ENCODE data around the gene YES1. TPM values are rescaled to one million over a fixed set of nuclear protein-coding genes. Genes with fewer than 3 reads are reported as not detected.

Gene YES1
- total and polyA plus RNA-seq, 4 donors: 12.5 to 57.6 (median 21.9) TPM

DNA sequence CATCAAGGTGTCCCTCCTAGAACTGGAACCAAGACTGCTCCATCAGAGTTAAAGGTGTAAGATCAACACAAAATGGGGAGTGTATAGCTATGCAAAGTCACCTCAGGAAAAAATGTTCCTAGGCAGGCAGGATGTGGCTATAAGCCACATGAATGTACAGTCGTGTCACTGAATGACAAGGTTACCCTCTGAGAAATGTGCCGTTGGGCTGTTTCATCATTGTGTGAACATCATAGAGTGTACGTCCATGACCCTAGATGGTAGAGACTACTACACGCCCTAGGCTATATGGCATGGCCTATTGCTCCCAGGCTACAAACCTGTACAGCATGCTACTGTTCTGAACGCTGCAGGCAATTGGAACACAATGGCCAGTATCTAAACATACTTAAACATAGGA, 130.1 kb downstream of the YES1 start:
- DNase-seq (ENCODE audit: low spot score): no peak
- 90% methylated on average over 5 of the region's 5 CpGs for WGBS

DNA sequence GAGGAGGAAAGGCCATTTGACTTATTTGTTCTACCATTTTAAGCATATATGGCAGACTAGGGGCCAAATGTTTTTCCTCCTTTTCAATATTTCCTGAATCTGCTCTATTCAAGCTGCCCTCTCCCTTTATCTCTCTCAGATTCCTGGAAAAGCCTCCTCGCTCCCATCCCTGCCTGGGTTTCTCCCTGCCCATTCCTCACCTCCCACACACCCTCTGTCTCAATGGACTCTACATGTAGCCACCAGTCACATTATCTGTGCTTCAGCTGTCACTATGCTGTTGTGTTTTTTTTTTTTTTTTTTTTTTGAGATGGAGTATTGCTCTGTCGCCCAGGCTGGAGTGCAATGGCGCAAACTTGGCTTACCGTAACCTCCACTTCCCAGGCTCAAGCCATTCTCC, 131.7 kb downstream of the YES1 start:
- DNase-seq (ENCODE audit: low spot score): no peak
- 99% methylated on average over 4 of the region's 4 CpGs for WGBS

More for the DNA sequence above, 130.1 kb downstream of the YES1 start:
- H3K27ac ChIP-seq (ENCODE audit: low read depth in 1 of 2, low read length in 2 of 2): no peak overlapping the region
- peaks cover 7 to 10% (median 8%) of the 10 kb centered on the region in 4 donors for H3K4me1 ChIP-seq (ENCODE audit: control insufficient read depth in 4 of 4, insufficient read depth in 4 of 4, low read length in 3 of 4)
- peaks cover 10 to 52% (median 37%) of the 10 kb centered on the region in 4 donors for H3K36me3 ChIP-seq (ENCODE audit: control insufficient read depth in 4 of 4, insufficient read depth in 3 of 4, low read depth in 1 of 4, low read length in 3 of 4)
- TF ChIP-seq JUND (IDR thresholded peaks at IDR 0.05) (no peak), TAF1 (conservative IDR thresholded peaks at IDR 0.05) (no peak), FOXA2 (IDR thresholded peaks at IDR 0.05) (no peak), HNF4G (IDR thresholded peaks at IDR 0.05) (no peak), EGR1 (IDR thresholded peaks at IDR 0.05; ENCODE audit: low read depth in 2 of 2) (no peak), FOXA1 (IDR thresholded peaks at IDR 0.05) (no peak)
- TF ChIP-seq, protein P1, sequence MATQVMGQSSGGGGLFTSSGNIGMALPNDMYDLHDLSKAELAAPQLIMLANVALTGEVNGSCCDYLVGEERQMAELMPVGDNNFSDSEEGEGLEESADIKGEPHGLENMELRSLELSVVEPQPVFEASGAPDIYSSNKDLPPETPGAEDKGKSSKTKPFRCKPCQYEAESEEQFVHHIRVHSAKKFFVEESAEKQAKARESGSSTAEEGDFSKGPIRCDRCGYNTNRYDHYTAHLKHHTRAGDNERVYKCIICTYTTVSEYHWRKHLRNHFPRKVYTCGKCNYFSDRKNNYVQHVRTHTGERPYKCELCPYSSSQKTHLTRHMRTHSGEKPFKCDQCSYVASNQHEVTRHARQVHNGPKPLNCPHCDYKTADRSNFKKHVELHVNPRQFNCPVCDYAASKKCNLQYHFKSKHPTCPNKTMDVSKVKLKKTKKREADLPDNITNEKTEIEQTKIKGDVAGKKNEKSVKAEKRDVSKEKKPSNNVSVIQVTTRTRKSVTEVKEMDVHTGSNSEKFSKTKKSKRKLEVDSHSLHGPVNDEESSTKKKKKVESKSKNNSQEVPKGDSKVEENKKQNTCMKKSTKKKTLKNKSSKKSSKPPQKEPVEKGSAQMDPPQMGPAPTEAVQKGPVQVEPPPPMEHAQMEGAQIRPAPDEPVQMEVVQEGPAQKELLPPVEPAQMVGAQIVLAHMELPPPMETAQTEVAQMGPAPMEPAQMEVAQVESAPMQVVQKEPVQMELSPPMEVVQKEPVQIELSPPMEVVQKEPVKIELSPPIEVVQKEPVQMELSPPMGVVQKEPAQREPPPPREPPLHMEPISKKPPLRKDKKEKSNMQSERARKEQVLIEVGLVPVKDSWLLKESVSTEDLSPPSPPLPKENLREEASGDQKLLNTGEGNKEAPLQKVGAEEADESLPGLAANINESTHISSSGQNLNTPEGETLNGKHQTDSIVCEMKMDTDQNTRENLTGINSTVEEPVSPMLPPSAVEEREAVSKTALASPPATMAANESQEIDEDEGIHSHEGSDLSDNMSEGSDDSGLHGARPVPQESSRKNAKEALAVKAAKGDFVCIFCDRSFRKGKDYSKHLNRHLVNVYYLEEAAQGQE (IDR thresholded peaks at IDR 0.05): no peak
- TF ChIP-seq, protein P2, sequence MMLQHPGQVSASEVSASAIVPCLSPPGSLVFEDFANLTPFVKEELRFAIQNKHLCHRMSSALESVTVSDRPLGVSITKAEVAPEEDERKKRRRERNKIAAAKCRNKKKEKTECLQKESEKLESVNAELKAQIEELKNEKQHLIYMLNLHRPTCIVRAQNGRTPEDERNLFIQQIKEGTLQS (IDR thresholded peaks at IDR 0.05): no peak
- no peak overlapping the region for H3K9ac ChIP-seq (ENCODE audit: low read depth in 1 of 2, low read length in 2 of 2)
- no peaks in the 10 kb centered on the region for H3K27me3 ChIP-seq (ENCODE audit: control insufficient read depth in 4 of 4, insufficient read depth in 4 of 4, low read length in 3 of 4)
- H3K9me3 ChIP-seq (ENCODE audit: control insufficient read depth in 4 of 4, low read length in 3 of 4): no peaks in the 10 kb centered on the region
- no peak overlapping the region for H3K4me3 ChIP-seq (ENCODE audit: low read depth in 1 of 3, low read length in 3 of 3)

More for the DNA sequence above, 131.7 kb downstream of the YES1 start:
- Histone ChIP-seq H3K4me1 (ENCODE audit: control insufficient read depth in 4 of 4, insufficient read depth in 4 of 4, low read length in 3 of 4) (peaks cover 7 to 10% (median 8%) of the 10 kb centered on the region in 4 donors), H3K9ac (ENCODE audit: low read depth in 1 of 2, low read length in 2 of 2) (no peak overlapping the region), H3K36me3 (ENCODE audit: control insufficient read depth in 4 of 4, insufficient read depth in 3 of 4, low read depth in 1 of 4, low read length in 3 of 4) (peaks cover 6 to 50% (median 38%) of the 10 kb centered on the region in 4 donors), H3K4me3 (ENCODE audit: low read depth in 1 of 3, low read length in 3 of 3) (no peak overlapping the region), H3K27me3 (ENCODE audit: control insufficient read depth in 4 of 4, insufficient read depth in 4 of 4, low read length in 3 of 4) (no peaks in the 10 kb centered on the region), H3K9me3 (ENCODE audit: control insufficient read depth in 4 of 4, low read length in 3 of 4) (no peaks in the 10 kb centered on the region), H3K27ac (ENCODE audit: low read depth in 1 of 2, low read length in 2 of 2) (no peak overlapping the region)
- TF ChIP-seq YY1 (IDR thresholded peaks at IDR 0.05): no peak
- TF ChIP-seq SP1 (IDR thresholded peaks at IDR 0.05): no peak
- TF ChIP-seq, protein P1 (IDR thresholded peaks at IDR 0.05): no peak
- TF ChIP-seq, protein P3, sequence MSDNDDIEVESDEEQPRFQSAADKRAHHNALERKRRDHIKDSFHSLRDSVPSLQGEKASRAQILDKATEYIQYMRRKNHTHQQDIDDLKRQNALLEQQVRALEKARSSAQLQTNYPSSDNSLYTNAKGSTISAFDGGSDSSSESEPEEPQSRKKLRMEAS (IDR thresholded peaks at IDR 0.05): no peak
- TF ChIP-seq RXRA (IDR thresholded peaks at IDR 0.05): no peak
- TF ChIP-seq FOXA2 (IDR thresholded peaks at IDR 0.05): no peak
- TF ChIP-seq, protein P4, sequence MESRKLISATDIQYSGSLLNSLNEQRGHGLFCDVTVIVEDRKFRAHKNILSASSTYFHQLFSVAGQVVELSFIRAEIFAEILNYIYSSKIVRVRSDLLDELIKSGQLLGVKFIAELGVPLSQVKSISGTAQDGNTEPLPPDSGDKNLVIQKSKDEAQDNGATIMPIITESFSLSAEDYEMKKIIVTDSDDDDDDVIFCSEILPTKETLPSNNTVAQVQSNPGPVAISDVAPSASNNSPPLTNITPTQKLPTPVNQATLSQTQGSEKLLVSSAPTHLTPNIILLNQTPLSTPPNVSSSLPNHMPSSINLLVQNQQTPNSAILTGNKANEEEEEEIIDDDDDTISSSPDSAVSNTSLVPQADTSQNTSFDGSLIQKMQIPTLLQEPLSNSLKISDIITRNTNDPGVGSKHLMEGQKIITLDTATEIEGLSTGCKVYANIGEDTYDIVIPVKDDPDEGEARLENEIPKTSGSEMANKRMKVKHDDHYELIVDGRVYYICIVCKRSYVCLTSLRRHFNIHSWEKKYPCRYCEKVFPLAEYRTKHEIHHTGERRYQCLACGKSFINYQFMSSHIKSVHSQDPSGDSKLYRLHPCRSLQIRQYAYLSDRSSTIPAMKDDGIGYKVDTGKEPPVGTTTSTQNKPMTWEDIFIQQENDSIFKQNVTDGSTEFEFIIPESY (IDR thresholded peaks at IDR 0.05): no peak
- TF ChIP-seq NR2F2 (IDR thresholded peaks at IDR 0.05): no peak
- TF ChIP-seq, protein P5, sequence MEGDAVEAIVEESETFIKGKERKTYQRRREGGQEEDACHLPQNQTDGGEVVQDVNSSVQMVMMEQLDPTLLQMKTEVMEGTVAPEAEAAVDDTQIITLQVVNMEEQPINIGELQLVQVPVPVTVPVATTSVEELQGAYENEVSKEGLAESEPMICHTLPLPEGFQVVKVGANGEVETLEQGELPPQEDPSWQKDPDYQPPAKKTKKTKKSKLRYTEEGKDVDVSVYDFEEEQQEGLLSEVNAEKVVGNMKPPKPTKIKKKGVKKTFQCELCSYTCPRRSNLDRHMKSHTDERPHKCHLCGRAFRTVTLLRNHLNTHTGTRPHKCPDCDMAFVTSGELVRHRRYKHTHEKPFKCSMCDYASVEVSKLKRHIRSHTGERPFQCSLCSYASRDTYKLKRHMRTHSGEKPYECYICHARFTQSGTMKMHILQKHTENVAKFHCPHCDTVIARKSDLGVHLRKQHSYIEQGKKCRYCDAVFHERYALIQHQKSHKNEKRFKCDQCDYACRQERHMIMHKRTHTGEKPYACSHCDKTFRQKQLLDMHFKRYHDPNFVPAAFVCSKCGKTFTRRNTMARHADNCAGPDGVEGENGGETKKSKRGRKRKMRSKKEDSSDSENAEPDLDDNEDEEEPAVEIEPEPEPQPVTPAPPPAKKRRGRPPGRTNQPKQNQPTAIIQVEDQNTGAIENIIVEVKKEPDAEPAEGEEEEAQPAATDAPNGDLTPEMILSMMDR (IDR thresholded peaks at IDR 0.05; ENCODE audit: low read depth, low read length, missing input control): no peak
- no peak for TF ChIP-seq TAF1 (conservative IDR thresholded peaks at IDR 0.05)
- no peak for TF ChIP-seq JUND (IDR thresholded peaks at IDR 0.05)
- TF ChIP-seq RAD21 (IDR thresholded peaks at IDR 0.05): no peak
- no peak for TF ChIP-seq GABPA (IDR thresholded peaks at IDR 0.05 in 1 of 2, conservative IDR thresholded peaks at IDR 0.05 in 1 of 2)
- TF ChIP-seq HNF4G (IDR thresholded peaks at IDR 0.05): no peak

All from liver (tissue), 9 donors.